RCC 7860 (cell line): ENCODE data around the gene ANTXR1.
A peak's percentile ranks its signal among the peaks of the same experiment; 100 is the strongest.

Source experiments
- DNase-seq: peaks from one replicate; pipeline ENCODE4 v3.0.0-alpha.2; 2015; ENCODE audit warnings: low spot score
- FAIRE-seq: peaks from 2 replicates; lab custom pipeline; 2012; peaks lifted over from hg19 to GRCh38; lab: Jason Lieb, UNC

The ANTXR1 gene

DNA sequence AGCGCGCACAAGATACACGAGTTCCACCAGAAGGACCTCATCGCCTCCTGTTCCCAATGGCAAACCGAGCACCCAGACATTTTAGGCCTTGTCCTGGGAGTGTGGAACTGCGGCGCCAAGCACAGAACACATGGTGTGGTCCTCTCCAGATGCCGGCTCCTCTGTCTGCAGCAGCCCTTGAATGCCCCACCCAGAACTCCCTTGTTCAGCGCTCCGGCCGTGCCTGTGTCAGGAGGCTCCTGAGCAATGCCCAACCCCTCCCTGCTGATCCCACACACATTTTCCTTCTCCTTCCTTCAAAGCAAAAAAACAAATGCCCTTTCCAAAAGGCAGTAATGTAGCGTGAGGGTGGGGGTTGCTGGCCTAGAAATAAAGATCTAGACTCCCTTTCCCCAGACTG lies 284.2 kb downstream of the ANTXR1 start:
- DNase-seq: no peak
- FAIRE-seq: no peak

DNA sequence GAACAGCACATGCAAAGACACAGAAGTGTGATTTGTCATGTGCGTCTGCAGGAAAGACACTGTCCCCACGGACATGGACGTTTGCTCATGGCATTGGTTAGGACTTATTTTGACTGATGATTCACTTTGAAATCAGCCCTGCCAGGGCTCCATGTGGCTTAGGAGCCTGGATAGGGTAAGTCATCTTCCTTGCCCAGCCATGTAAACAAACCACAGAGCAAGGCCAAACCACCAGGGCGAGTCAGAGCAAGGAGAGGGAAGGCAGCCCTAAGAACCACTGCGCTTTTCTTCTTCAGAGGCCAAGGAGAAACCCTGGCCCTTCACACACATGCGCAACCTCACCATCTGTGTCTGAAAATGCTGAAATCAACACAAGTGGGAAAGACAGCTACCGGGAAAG lies 285.3 kb downstream of the ANTXR1 start:
- DNase-seq (peak; percentile 92), FAIRE-seq (peak; percentile 94)

DNA sequence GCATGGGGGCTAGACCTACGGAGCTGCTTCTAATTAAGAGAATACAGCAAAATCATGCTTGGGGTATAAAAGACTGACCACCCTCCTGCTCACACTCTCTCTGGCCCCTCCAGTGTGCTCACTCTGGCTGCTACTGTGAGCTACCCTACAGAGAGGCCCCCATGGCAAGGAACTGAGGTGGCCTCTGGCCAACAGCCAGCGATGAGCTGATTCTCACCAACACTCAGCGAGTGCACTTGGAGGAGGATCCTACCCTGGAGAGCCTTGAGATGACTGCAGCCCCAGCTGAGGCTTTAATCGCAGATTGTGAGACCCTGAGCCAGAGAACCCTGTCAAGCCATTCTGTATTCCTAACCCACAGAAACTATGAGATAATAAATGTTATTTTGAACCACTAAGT lies 285.9 kb downstream of the ANTXR1 start:
- no peak for FAIRE-seq
- DNase-seq: peak; percentile 49
